Eye (tissue), 1 donor: Measurements from ENCODE around the gene IFNL1.
A peak's percentile ranks its signal among the peaks of the same experiment; 100 is the strongest.
"Not testable (repeated sequence)": the region's sequence is repeated elsewhere in the genome, so short reads cannot be mapped to it uniquely, and the experiment has no call there.

Experiments used
- DNase-seq: peaks from one replicate; pipeline ENCODE4 v3.0.0-alpha.2; 2015

IFNL1 gene

GRCh38 chr19:39334444-39334976 is 38.3 kb downstream of the IFNL1 start:
- DNase-seq = no peak

- no peak for DNase-seq
These were observed 39.0 kb downstream of the IFNL1 start for GRCh38 chr19:39335168-39335548.

- DNase-seq = no peak
These were observed 40.3 kb downstream of the IFNL1 start for GRCh38 chr19:39336483-39336882.

- no peak for DNase-seq
These were observed 43.5 kb downstream of the IFNL1 start for GRCh38 chr19:39339674-39340073.

GRCh38 chr19:39340156-39340555 is 43.9 kb downstream of the IFNL1 start:
- not testable (repeated sequence) for DNase-seq

GRCh38 chr19:39341129-39341718 is 45.0 kb downstream of the IFNL1 start:
- DNase-seq = no peak

GRCh38 chr19:39341719-39342604 is 45.8 kb downstream of the IFNL1 start, which contains the start of gene SAMD4B:
TSS of gene SAMD4B (plus strand) at chr19:39342421. CDS start at chr19:39356894, 14,473 bp downstream.
- peak; percentile 99 for DNase-seq

GRCh38 chr19:39342647-39343305 is 46.6 kb downstream of the IFNL1 start:
- DNase-seq = peak; percentile 50

GRCh38 chr19:39345956-39346355 is 49.7 kb downstream of the IFNL1 start:
- DNase-seq = no peak

GRCh38 chr19:39347332-39348164 is 51.3 kb downstream of the IFNL1 start:
- DNase-seq = no peak
